Stimulated activated CD4-positive, alpha-beta T cell treated with anti-CD3 and anti-CD28 coated beads, Interleukin-1b, Interleukin-23, amount 100 ng/mL, for 1 hour (primary cell): ENCODE data around the gene TAF6L.
"Not testable (repeated sequence)": the region's sequence is repeated elsewhere in the genome, so short reads cannot be mapped to it uniquely, and the experiment has no call there.

Experiments
- DNase-seq, 2 donors: peaks; one replicate each; pipeline ENCODE4 v3.0.0-alpha.2; 2020; ENCODE audit warnings: low read depth in 2 of 2

Gene TAF6L

DNA sequence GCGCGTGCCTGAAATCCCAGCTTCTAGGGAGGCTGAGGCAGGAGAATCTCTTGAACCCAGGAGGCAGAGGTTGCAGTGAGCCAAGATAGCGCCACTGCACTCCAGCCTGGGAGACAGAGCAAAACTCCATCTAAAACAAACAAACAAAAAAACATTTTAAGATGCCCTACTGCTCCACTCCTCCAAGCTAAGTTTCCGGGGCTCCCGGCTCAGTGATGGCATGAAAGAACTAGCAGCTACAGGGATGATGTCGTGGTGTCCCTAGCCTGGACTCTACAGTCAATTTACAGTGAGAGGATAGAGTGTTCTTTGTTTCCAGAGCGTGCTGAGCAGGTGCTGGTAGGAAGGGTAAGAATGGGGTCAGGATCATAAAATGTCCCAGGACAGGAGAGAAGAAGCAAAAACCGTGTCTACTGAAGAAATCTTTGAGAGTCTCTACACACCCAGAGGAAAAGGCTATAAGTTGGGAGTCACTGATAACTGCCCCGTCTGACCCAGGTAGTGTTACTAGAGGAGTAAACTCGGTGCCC lies 16.0 kb upstream of the TAF6L start:
- DNase-seq = no peak

DNA sequence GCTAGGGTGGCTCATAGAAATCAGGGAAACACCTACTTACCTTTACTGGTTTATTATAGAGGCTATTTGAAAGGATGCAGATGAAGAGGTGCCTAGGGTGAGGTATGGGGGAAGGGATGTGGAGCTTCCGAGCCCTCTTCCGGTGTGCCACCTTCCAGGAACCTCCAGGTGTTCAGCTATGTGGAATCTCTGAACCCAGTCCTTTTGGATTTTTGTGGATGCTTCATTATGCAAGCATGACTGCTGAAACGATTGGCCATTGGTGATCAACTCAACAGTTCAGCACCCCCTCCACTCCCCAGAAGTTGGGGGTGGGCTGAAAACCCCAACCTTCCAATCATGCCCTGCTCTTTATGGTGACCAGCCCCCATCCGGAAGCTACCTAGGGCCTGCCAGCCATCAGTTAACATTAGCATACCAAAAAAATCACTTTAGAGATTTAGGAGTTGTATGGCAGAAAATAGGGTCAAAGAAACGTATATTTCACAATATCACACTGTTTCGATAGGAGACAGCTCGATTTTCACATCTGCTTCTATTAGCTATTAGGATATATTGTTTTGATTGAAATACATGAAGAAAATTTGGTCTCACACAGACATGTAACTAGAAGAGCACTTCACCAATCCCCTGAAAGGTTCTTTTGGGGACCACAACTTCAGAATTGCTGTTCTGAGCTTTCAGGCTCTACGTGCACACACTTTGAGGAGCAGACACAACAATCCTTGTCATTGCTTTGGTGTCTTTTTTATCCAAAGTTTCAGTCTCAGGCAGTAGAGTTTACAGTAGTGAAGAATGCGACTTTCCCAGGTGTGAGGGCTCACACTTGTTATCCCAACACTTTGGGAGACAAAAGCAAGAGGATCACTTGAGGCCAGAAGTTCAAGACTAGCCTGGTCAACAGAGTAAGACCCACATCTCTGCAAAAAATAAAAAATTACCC lies 13.1 kb upstream of the TAF6L start:
- DNase-seq = no peak

- not testable (repeated sequence) for DNase-seq
These were observed 10.3 kb upstream of the TAF6L start for GRCh38 chr11:62760867-62761227.

DNA sequence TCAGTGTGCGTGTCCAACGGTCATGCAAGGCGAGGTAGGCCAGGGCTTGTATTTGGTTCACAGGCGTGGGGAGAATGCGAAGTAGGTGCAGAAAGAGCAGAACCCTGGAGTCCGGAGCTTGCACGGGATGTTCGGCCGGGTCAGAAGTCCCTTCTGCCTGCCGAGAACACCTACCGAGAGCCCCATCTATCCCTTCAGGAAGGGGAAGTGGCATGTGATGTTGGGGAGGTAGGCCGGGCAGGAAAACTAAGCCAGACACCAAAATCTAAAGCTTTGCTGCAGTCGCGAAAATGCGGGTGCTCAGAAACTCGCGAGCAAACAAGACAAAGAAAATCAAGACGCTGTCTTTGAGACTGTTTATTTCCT lies 435 bp upstream of the TAF6L start:
- no peak for DNase-seq

GRCh38 chr11:62774407-62774806 lies 3.2 kb downstream of the TAF6L start:
- DNase-seq = no peak

DNA sequence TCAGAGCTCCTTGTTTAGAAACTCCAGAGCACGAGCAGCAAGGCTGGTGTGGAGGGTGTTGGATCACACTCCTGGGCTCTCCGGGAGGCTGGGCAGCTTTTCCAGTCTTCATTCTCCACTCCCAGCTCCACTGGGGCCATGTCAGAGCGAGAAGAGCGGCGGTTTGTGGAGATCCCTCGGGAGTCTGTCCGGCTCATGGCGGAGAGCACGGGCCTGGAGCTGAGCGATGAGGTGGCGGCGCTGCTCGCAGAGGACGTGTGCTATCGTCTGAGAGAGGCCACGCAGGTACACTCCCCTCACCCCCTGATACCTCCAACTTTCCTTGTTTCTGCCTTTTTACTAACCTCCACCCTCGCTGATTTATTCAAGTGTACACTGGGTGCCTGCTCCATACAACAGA lies 4.5 kb downstream of the TAF6L start:
- no peak for DNase-seq

DNA sequence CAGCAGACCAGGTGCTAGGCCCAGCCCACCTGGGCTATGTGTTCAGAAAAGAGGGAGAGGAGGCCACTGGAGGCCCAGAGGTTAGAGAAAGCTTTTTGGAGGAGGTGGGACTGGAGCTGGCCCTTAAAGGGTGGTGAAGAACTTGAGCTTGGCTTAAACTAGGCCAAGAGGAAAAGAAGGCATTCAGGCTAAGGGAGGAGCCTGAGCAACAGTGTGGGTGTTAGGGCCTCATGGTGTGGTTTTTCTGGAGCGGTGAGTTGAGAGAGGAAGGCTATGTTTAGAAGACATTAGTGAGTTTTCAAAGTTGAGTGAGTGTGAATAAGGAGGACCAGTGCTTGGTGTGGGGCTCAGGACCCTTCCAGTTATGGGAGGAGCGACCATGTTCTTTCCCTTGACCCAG lies 6.2 kb downstream of the TAF6L start:
- no peak for DNase-seq

- no peak for DNase-seq
These were observed 7.2 kb downstream of the TAF6L start for GRCh38 chr11:62778441-62778840.

DNA sequence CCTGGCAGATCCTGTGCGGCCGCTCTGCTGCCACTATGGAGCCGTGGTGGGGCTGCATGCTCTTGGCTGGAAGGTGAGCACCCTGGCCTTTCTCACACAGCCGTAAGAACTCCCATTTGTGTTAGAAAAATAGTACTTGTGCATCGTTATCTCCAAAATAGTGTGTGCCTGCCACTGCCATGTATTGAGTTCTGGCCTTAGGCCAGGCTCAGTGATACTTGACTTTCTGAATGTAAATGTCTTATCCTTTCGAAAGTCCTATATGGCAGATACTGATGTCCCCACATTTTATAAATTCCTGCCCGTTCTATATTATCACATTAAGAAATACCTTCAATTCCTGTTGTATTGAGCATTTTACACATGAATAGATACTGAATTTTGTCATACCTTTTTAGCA lies 11.6 kb downstream of the TAF6L start:
- no peak for DNase-seq

DNA sequence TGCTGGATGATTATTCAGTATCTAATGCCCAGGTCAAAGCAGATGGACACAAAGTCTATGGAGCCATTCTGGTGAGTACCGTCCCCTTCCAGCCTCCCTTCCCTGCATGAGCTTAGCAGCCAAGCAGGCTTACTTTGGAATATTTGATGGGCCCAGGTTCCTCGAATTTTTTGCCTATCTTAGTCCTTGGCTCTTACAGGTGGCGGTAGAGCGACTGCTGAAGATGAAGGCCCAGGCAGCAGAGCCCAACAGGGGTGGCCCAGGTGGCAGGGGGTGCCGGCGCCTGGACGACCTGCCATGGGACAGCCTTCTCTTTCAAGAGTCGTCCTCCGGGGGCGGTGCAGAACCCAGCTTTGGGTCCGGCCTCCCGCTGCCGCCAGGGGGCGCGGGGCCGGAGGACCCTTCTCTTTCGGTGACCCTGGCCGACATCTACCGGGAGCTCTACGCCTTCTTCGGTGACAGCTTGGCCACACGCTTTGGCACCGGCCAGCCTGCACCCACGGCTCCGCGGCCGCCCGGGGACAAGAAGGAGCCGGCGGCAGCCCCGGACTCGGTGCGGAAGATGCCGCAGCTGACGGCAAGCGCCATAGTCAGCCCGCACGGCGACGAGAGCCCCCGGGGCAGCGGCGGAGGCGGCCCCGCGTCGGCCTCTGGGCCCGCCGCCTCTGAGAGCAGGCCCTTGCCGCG lies 15.3 kb downstream of the TAF6L start:
- DNase-seq = peak; percentile 60 to 63

- DNase-seq = peak; percentile 90 to 97
These were observed 16.0 kb downstream of the TAF6L start, which contains the start of gene TMEM179B for GRCh38 chr11:62787005-62787759. TSS of gene TMEM179B (plus strand) at chr11:62787402. CDS start at chr11:62787432, 30 bp downstream.

DNA sequence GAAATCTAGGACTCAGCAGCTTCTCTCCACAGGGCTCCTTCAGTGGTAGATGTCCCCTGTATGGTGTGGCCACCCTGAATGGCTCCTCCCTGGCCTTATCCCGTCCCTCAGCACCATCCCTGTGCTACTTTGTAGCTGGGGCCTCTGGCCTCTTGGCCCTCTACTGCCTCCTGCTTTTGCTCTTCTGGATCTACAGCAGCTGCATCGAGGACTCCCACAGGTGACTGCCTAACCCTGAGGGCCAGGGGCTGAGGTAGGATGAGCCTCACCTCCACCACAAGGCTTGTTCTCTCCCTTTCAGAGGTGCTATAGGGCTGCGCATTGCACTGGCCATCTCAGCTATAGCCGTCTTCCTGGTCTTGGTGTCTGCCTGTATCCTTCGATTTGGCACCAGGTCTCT lies 17.8 kb downstream of the TAF6L start:
- no peak for DNase-seq

DNA sequence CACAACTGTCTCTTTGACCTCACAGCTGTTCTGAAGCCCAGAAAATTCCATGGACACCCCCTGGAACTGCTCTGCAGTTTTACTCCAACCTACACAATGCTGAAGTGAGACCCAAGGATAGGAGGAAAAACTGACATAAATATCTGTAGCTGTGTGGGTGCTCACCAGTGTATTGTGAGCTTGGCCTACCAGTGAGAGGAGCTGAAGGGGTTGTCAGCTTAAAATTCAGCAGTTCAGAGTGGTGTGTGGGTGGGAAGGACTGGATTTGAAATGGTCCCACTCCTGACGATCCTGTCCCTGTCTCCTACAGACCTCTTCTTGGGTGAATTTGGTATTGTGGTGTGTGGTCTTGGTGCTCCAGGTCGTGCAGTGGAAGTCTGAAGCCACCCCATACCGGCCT lies 18.4 kb downstream of the TAF6L start:
- DNase-seq = no peak

- DNase-seq = peak; percentile 68 to 88
These were observed 20.5 kb downstream of the TAF6L start, which contains the start of gene TMEM223 for GRCh38 chr11:62791501-62792201. TSS of gene TMEM223 (minus strand) at chr11:62792006. CDS start at chr11:62791994, 12 bp downstream.

- no peak for DNase-seq
These were observed 21.0 kb downstream of the TAF6L start for GRCh38 chr11:62792202-62792575.

DNA sequence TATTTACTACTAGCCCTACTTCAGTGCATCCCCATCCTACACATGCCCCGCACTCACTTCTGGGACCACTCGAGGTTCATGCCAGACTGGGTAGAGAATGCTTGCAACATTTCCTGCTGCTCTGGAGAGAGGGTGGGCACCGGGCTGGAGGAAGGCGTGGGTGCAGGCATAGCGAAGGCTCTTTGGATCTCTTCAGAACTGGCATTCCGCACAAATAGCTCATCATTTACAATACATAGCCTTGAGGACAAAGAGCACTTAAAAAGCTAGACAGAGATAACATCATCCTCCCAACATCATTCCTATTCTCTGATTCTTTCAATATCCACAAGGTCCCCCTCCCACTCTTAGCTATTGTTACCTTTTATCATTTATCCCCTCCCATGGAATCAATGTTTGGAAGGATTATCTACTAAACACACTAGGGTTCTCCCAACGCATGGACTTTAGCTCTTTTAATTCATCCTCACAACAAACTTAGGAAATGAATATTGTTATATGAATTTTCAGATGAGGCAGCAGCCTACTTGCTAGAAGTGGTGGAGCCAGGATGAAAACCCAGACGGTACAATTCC lies 23.1 kb downstream of the TAF6L start:
- no peak for DNase-seq

GRCh38 chr11:62796281-62796680 lies 25.1 kb downstream of the TAF6L start:
- DNase-seq = no peak

DNA sequence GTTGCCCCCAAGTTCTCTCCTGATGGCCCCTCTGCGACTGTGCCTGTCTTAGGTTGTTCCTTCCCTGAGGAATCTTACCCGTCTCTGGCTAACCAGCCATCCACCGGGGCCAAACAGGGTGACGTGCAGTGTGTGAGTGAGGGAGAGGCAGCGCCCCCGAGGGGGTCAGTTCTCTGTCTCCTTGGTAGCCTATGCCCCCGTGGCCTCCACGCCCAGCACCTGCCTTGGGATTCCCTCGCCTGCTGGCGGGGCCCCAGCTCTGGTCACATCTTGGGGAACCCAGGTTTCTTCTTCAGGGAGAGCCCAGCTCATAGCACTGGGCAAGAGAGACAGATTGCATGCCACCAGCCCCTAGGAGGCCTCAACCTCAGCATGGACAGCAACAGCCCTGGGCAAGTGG lies 28.3 kb downstream of the TAF6L start:
- DNase-seq = no peak

DNA sequence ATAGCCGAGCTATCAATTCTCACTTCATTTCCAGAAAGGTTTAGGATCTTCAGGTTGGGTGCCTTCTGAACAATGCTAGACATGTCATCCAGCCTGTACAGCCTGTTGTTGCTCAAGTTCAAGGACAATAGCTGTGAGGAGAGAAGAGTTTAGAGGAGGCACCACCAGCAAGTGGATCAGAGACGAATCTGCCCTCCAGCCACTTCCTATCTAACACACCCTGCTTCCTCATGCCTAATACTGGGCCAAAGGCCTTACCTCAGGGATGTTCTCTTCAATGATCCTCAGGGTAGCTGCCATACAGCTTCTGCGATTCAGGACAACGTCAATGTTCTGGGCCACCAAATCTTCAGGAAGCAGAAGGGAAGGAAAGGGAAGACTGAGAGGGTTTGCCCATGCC lies 29.9 kb downstream of the TAF6L start:
- DNase-seq = no peak

DNA sequence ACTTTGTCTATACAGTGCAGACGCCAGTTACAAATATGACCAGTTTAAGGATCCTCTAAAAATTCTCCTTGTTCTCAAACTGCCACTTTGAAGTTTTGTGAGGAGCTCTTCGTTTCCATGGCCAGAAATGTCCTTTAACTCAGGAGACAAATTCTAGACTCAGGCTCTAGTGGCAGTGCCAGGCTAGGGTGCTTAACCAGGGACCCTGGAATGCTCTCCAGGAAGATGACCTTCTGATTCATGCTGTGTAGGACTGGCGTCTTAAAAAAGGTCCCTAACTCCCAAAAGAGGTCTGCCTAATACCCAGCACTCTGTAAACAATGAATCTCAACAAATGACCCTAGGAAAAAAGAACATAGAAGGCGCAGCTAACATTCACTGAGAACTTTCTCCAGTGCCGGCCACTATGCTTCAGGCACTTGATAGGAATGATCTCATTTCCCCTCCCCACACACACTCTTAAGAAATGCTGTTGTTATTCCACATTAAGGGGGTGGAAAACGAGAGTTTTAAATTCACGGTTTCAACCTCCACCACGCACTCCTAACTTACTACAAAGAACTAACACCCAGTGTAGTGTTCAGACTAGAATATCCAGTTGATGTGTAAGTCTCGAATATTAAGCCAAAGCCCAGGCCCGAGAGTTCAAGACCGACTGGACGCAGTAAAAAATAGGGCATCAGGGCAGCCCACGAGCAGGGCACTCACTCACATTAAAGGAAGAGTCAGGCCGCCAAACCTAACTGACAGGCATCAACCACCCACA lies 33.3 kb downstream of the TAF6L start:
- DNase-seq = peak in 1 of 2 donors; percentile 19
